WERI-Rb-1 (cell line): ENCODE measurements around the gene ZNF536.
A peak's percentile ranks its signal among the peaks of the same experiment; 100 is the strongest.

Experiments
- DNase-seq: peaks from one replicate; pipeline ENCODE4 v3.0.0-alpha.2; 2020
- H3K27ac ChIP-seq: fragments of 250-450 bp; sonication (Bioruptor Pico); 2 replicates; pipeline ENCODE4 v1.5.1; 2020; ENCODE audit warnings: mild to moderate bottlenecking, moderate library complexity
- H3K27me3 ChIP-seq: fragments of 250-450 bp; sonication (Bioruptor Pico); 2 replicates; pipeline ENCODE4 v1.5.1; 2021; ENCODE audit warnings: mild to moderate bottlenecking, low read depth, moderate library complexity; ENCODE audit not compliant: insufficient read depth, severe bottlenecking
- H3K36me3 ChIP-seq: fragments of 250-450 bp; sonication (Bioruptor Pico); 2 replicates; pipeline ENCODE4 v1.5.1; 2020; ENCODE audit warnings: mild to moderate bottlenecking, moderate library complexity
- H3K4me3 ChIP-seq: 2 replicates; pipeline ENCODE4 v1.5.1; 2011; ENCODE audit warnings: low read depth, mild to moderate bottlenecking, control low read depth, low read length
- H3K9me3 ChIP-seq: fragments of 250-450 bp; sonication (Bioruptor Pico); 2 replicates; pipeline ENCODE4 v1.5.1; 2021; ENCODE audit warnings: mild to moderate bottlenecking, moderate library complexity; ENCODE audit not compliant: severe bottlenecking
- TF ChIP-seq, protein P1 (sequence below): IDR thresholded peaks from 2 replicates; pipeline ENCODE4 v1.5.1; 2011; ENCODE audit warnings: low read depth, mild to moderate bottlenecking, control low read depth, inconsistent platforms, low read length

Gene ZNF536

DNA sequence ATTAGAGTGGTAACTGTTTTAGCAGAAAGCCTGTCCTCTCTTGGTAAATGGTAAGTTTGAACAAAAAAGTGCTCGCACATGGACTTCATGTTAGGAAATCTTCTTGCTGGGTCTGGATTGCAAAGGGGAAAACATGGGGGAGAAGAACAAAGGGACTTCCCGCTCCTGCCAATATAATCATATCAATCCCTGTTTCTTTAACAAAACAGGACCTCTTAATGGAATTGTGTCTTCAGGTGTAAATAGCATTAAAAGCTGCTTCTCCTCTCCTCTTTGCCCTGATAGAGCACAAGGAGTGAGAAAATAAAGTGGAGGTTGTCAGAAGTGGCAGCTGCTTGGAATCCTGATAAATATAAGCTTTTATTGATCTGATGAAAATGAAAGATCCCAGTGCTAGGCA lies 20.4 kb upstream of the ZNF536 start:
- no peak for DNase-seq
- no peaks in the 10 kb centered on the region for H3K9me3 ChIP-seq
- TF ChIP-seq, protein P1, sequence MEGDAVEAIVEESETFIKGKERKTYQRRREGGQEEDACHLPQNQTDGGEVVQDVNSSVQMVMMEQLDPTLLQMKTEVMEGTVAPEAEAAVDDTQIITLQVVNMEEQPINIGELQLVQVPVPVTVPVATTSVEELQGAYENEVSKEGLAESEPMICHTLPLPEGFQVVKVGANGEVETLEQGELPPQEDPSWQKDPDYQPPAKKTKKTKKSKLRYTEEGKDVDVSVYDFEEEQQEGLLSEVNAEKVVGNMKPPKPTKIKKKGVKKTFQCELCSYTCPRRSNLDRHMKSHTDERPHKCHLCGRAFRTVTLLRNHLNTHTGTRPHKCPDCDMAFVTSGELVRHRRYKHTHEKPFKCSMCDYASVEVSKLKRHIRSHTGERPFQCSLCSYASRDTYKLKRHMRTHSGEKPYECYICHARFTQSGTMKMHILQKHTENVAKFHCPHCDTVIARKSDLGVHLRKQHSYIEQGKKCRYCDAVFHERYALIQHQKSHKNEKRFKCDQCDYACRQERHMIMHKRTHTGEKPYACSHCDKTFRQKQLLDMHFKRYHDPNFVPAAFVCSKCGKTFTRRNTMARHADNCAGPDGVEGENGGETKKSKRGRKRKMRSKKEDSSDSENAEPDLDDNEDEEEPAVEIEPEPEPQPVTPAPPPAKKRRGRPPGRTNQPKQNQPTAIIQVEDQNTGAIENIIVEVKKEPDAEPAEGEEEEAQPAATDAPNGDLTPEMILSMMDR: no peak
- H3K27ac ChIP-seq: peak overlapping the region; percentile 79
- no peaks in the 10 kb centered on the region for H3K27me3 ChIP-seq
- no peaks in the 10 kb centered on the region for H3K36me3 ChIP-seq
- peak overlapping the region; percentile 42 for H3K4me3 ChIP-seq

DNA sequence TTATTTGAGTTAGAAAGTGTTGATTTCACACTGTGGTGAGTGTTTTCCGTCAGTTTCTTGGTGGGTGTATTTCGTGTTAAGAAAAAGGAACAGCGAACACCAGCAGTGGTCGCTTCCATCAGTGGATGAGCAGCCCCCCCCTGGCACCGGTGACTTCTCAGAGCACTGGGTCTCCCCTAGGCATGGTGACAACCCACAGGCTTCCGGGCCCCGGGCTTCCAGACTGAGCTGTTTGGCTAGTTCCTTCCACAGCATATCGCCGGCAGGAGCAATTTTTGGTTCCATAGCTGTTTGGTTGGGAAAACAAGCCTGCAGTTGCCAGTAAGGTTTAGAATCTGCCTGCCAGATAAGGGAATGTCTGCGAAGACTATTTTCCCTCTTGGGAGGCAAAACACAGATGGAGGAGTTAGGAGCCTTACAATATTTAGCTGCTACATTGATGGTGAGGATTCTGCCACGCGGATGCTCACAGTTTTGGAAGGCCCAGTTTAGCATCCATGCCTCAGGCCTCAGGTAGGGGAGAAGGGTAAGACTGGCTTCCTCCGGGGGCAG lies 18.7 kb upstream of the ZNF536 start:
- no peaks in the 10 kb centered on the region for H3K9me3 ChIP-seq

GRCh38 chr19:30355586-30355985 lies 16.6 kb upstream of the ZNF536 start:
- TF ChIP-seq, protein P1: no peak
- DNase-seq: no peak
- no peaks in the 10 kb centered on the region for H3K27me3 ChIP-seq
- H3K36me3 ChIP-seq: no peaks in the 10 kb centered on the region
- H3K9me3 ChIP-seq: no peaks in the 10 kb centered on the region
- no peak overlapping the region for H3K27ac ChIP-seq
- no peak overlapping the region for H3K4me3 ChIP-seq

More for the DNA sequence above, 18.7 kb upstream of the ZNF536 start:
- TF ChIP-seq, protein P1: no peak
- no peak overlapping the region; the same call in 1 of the 2 replicates for H3K27ac ChIP-seq
- no peaks in the 10 kb centered on the region for H3K27me3 ChIP-seq
- no peaks in the 10 kb centered on the region for H3K36me3 ChIP-seq
- no peak for DNase-seq
- no peak overlapping the region for H3K4me3 ChIP-seq

GRCh38 chr19:30356951-30357579 lies 15.1 kb upstream of the ZNF536 start:
- Histone ChIP-seq H3K27me3 (no peaks in the 10 kb centered on the region), H3K4me3 (no peak overlapping the region), H3K9me3 (no peaks in the 10 kb centered on the region), H3K36me3 (no peaks in the 10 kb centered on the region), H3K27ac (no peak overlapping the region)
- no peak for DNase-seq
- TF ChIP-seq, protein P1: no peak

- TF ChIP-seq, protein P1: no peak
- no peaks in the 10 kb centered on the region for H3K36me3 ChIP-seq
- H3K9me3 ChIP-seq: no peaks in the 10 kb centered on the region
- no peak overlapping the region for H3K4me3 ChIP-seq
- no peak for DNase-seq
- no peaks in the 10 kb centered on the region for H3K27me3 ChIP-seq
- no peak overlapping the region for H3K27ac ChIP-seq
Measured at GRCh38 chr19:30357580-30357954, 14.6 kb upstream of the ZNF536 start.

GRCh38 chr19:30358319-30358718 lies 13.9 kb upstream of the ZNF536 start:
- Histone ChIP-seq H3K27me3 (no peaks in the 10 kb centered on the region), H3K36me3 (no peaks in the 10 kb centered on the region), H3K4me3 (no peak overlapping the region), H3K9me3 (no peaks in the 10 kb centered on the region), H3K27ac (no peak overlapping the region)
- TF ChIP-seq, protein P1: no peak
- no peak for DNase-seq
